ENCODE results near the gene SAP30.

GRCh38 chr4:173417833-173418232 is 47.1 kb downstream of the SAP30 start:
- TF ChIP-seq POLR2A (IDR thresholded peaks at IDR 0.05) (no peak), CTCF (IDR thresholded peaks at IDR 0.05) (no peak)

Measured in uterus (tissue), 2 donors.